ENCODE data around the gene OR5K4.

Gene OR5K4

DNA sequence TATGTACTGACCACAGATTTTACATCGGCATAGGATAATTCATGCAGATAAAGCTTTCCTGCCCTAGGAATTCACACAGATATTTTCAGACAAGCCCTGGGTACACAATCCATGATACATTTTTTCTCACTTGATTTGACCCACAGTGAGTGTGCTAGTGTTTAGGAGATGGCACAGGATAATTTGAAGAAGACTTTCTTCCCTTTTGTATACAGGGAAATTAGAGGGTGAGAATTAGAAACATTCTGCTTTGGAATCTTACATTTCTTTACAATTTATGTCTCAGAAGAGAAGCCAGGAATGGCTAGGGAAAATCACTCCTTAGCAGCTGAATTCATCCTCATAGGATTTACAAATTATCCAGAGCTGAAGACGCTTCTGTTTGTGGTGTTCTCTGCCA lies at the start of gene OR5K4:
OR5K4 (plus strand) TSS at position 301 of the 400 bp plus-strand sequence; CDS start at position 301, 0 bp downstream.
- Histone ChIP-seq H3K4me3 (no peak within 1 kb of the TSS), H3K27ac (no peak within 1 kb of the TSS)

DNA sequence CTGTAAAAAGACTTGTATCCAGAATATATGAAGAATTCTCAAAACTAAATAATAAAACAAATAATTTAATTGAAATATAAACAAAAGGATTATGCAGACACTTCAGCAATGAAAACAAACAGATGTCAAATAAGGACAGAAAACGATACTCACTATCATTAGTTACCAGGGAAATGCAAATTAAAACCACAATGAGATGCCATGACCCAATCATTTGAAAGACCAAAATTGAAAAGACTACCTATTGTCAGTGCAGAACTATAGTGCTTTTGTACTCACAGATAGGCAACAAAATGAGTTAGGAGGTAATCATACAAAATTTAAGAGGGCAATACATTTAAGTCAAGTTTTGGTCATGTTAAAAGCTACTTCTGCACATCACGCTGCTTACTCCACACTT lies 31.6 kb upstream of the OR5K4 start:
- Histone ChIP-seq H3K27ac (no peak overlapping the region), H3K4me3 (no peak overlapping the region)

- no peak overlapping the region for H3K4me3 ChIP-seq
Observed at GRCh38 chr3:98322686-98323085, 31.0 kb upstream of the OR5K4 start.

DNA sequence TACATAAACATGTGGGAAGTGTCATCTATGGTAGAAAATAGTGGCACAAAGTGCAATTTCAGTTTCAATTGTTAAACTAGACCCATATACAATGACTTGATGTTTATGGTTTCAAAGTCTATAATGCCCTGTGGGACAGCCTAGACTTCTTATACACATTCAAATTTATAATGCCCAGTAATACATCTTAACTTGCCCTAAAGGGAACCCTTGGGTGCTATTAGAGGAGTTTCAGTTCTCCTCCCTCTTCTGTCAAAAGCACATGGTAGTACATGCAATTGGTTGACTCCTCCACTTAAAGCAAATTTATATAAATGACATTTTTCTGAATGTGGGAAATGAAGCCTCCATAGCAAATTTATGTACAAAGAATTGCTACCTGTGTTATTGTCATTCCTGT lies 30.2 kb upstream of the OR5K4 start:
- no peak overlapping the region for H3K4me3 ChIP-seq
- H3K27ac ChIP-seq: no peak overlapping the region

More at GRCh38 chr3:98322686-98323085, 31.0 kb upstream of the OR5K4 start:
- H3K27ac ChIP-seq: no peak overlapping the region

DNA sequence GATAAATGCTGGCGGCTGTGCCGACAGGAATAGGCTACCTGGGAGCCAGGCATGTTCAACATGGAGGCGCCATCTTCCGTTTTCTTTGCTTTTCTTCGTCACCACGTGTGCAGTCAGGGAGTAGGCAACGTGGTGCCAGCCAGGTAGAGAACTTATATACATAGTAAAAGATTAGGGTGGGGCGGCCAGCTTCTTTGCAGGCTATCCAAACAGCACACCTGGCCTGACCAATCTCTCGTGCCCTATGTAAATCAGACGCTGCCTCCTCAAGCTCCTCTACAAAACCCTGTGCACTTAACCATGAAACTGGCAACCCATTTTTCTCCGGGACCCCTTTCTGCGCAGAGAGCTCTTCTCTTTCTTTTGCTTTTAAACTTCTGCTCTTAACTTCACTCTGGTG lies 28.6 kb upstream of the OR5K4 start:
- H3K4me3 ChIP-seq: no peak overlapping the region
- H3K27ac ChIP-seq: no peak overlapping the region

DNA sequence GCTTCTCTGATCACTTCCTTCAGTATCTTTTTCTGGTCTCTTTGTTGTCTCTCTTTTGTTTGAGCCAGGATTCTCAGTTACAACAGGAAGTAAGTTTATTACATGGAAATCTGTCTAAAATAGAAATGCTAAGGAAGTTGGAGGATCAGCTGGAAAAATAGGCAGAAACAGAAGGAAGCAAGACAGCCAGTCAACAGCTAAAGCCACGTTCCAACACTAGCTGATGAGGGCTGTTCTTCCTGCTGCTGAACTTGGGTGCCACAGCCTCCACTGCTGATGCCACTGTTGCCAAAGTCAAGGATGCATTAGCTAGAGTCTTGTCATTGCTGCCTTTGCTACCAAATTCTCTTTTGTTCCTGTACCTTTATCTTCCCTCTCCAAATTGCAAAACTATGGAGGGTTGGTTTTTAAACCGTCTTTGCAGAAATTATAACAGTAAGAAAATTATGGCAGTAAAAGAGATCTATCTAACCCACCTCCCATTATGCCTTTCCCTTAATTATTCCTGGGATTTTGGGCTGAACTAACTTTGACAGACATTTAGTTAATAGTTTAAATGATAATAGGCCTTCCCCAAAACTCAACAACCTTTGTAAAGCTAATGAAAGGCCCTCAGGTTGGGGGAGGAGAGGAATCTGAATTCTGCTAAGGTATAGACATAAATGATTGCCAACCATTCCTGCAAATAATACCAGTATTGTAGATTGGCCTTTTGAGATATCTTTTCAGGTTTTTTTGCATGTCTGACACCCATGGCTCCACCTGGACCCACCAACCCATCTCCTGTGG lies 27.4 kb upstream of the OR5K4 start:
- no peak overlapping the region for H3K4me3 ChIP-seq
- no peak overlapping the region for H3K27ac ChIP-seq

- Histone ChIP-seq H3K27ac (no peak overlapping the region), H3K4me3 (no peak overlapping the region)
Observed at GRCh38 chr3:98326945-98327344, 26.7 kb upstream of the OR5K4 start.

- no peak overlapping the region for H3K4me3 ChIP-seq
- no peak overlapping the region for H3K27ac ChIP-seq
Observed at GRCh38 chr3:98328933-98329332, 24.7 kb upstream of the OR5K4 start.

- H3K4me3 ChIP-seq: no peak overlapping the region
Observed at GRCh38 chr3:98329392-98330124, 24.1 kb upstream of the OR5K4 start.

DNA sequence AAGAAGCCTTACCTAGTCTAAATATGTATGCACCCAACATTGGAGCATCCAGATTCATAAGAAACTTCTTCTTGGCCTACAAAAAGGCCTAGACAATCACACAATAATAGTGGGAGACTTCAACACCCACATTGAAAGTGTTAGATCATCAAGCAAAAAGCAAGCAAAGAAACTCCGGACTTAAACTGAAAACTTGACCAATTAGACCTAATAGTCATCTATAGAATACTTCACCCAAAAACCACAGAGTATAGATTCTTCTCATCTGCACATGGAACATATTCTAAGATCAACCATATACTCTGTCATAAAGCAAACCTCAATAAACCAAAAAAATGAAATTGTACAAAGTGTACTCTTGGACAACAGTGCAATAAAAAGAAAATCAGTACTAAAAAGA lies 22.3 kb upstream of the OR5K4 start:
- Histone ChIP-seq H3K4me3 (no peak overlapping the region), H3K27ac (no peak overlapping the region)

More at GRCh38 chr3:98329392-98330124, 24.1 kb upstream of the OR5K4 start:
- no peak overlapping the region for H3K27ac ChIP-seq

GRCh38 chr3:98333989-98334606 lies 19.6 kb upstream of the OR5K4 start:
- no peak overlapping the region for H3K4me3 ChIP-seq
- H3K27ac ChIP-seq: no peak overlapping the region

DNA sequence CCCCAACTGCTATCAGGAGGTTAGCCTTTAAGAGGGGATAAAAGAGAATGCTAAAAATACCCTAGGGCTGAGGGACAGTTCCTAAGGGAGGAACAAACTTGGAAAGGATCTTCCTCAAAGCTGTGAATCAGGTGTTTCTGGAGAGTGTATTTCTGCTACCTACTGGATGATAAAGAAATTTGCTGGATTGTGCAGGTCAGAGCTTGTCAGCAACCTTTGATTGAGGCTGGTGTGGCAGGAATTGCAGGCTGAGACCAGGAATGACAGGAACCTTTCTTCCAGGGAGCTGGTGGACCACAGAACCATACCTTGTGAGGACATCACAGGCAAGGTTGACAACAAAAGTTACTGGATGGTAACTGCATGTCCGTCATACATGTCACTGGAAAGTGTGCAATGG lies 14.6 kb upstream of the OR5K4 start:
- Histone ChIP-seq H3K4me3 (no peak overlapping the region), H3K27ac (no peak overlapping the region)

DNA sequence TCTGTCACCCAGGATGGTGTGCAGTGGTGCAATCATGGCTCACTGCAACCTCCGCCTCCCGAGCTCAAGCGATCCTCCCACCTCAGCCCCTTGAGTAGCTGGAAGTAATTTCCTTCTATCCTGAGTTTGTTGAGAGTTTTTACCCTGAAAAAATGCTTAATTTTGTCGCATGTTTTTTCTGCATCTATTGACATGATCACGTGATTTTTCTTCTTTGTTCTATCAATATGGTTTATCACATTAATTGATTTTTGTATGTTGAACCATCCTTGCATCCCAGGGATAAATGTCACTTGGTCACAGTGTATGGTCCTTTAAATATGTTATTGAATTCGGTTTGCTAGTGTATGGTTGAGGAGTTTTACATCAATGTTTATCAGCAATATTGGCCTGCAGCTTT lies 11.9 kb upstream of the OR5K4 start:
- Histone ChIP-seq H3K4me3 (no peak overlapping the region), H3K27ac (no peak overlapping the region)

DNA sequence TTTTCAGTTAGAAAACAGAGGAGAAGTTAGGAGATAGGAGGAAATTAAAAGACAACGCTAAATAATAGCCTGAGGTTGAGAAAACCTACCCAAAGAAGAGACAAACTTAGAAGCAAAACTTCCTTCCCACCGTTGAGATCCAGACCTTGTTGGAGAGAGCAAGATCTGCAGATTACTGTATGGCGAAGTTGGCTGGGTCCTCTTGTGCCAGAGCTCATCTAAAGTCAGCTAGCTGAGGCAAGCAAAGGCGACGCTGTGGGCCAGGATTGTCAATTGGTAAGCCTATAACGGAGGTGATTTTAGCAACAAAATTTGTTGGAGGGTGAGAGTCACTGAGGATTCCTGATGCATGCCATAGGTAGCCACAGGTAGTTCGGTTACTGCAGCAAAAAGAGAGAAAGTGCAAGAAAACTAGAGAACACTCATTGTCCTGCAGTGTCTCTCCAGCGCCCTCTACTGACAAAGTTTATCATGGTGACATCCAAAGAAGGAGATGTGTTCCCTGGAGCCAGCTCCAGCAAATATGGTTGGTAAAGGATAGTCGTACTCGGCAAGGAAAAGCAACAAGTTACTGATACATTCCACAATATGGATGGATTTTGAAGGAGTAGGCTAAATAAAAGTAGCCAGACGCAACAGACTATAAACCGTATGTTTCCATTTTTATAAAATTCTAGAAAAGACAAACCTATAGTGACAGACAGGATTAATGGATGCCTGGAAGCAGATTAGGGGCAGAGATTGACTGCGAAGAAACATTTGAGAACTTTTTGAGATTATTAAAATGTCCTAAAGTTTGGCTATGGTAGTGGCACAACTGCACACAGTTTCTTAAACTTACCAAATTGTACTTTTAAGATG lies 9.8 kb upstream of the OR5K4 start:
- H3K27ac ChIP-seq: no peak overlapping the region
- no peak overlapping the region for H3K4me3 ChIP-seq

- Histone ChIP-seq H3K4me3 (no peak overlapping the region), H3K27ac (no peak overlapping the region)
Observed at GRCh38 chr3:98350082-98350481, 3.6 kb upstream of the OR5K4 start.

DNA sequence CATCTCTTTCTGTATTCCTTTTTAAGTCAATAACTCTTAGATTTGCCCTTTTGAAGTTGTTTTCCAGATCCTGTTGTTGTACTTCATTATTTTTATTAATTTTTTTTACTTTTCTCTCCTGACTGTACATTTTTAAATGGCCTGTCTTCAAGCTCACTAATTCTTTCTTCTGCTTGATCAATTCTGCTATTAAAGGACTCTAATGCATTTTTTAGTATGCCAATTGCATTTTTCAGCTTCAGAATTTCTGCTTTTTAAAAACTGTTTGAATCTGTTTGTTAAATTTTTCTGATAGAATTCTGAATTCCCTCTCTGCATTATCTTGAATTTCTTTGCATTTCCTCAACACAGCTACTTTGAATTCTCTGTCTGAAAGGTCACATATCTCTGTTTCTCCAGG lies 5.6 kb downstream of the OR5K4 start:
- Histone ChIP-seq H3K4me3 (no peak overlapping the region), H3K27ac (no peak overlapping the region)

DNA sequence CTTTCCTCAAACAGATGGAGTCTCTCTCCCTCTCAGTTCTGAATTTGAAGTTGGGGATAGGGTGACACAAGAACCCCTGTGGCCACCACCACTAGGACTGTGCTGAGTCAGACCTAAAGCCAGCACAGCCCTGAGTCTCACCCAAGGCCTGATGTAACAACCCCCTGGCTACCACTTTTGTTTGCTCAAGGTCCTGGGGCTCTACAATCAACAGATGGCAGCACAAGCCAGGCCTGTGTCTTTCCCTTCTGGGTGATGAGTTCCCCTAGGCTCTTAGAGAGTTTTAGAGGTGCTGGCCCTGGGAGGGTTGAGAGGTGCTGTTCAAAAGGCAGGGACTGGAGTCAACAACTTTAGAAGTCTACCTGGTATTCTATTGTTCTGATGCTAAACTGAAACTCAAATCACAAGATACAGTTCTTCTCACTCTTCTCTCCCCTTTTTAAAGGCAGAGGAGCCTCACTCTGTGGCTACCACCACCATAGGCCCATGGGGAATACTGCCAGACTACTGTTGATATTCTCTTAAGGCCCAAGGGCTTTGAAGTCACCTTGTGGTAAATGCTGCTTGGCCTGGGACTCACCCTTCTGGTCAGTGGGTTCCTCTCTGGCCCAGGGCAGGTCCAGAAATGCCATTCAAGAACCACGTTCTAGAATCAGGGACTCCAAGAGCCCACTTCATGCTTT lies 6.5 kb downstream of the OR5K4 start:
- Histone ChIP-seq H3K4me3 (no peak overlapping the region), H3K27ac (no peak overlapping the region)

- no peak overlapping the region for H3K27ac ChIP-seq
- H3K4me3 ChIP-seq: no peak overlapping the region
Observed at GRCh38 chr3:98360681-98361080, 7.0 kb downstream of the OR5K4 start.

- H3K27ac ChIP-seq: no peak overlapping the region
- no peak overlapping the region for H3K4me3 ChIP-seq
Observed at GRCh38 chr3:98361289-98361688, 7.6 kb downstream of the OR5K4 start.
